CD14-positive monocyte (primary cell): Measurements from ENCODE around the gene SRRD. TPM values are rescaled to one million over a fixed set of nuclear protein-coding genes. Genes with fewer than 3 reads are reported as not detected.
A peak's percentile ranks its signal among the peaks of the same experiment; 100 is the strongest.

Experiments
- DNase-seq, 3 donors: peaks; one replicate each; pipeline ENCODE4 v3.0.0-alpha.2; 2011 to 2022
- H2AFZ ChIP-seq: 2 replicates; pipeline ENCODE4 v1.6.0; 2012; ENCODE audit warnings: mild to moderate bottlenecking, low read depth, low read length, inconsistent platforms; ENCODE audit not compliant: insufficient read depth, poor library complexity, severe bottlenecking
- H3K27ac ChIP-seq, 2 donors: 1 replicate in 1 of 2; 2 replicates in 1 of 2; pipeline ENCODE4 v1.5.1; 2012 to 2013; ENCODE audit warnings: low read length in 2 of 2, control low read depth in 1 of 2, inconsistent platforms in 1 of 2, low read depth in 1 of 2, mild to moderate bottlenecking in 1 of 2
- H3K27me3 ChIP-seq, 2 donors: one replicate each; pipeline versions ENCODE4 v1.6.0 to v1.6.1; 2011 to 2013; ENCODE audit warnings: low read length in 2 of 2; ENCODE audit not compliant: control insufficient read depth in 2 of 2, insufficient read depth in 2 of 2
- H3K36me3 ChIP-seq, 2 donors: replicated peaks in 1 of 2; 1 replicate in 1 of 2; 2 replicates in 1 of 2; pipeline versions ENCODE4 v1.5.1 to v1.6.1; 2012 to 2013; ENCODE audit warnings: low read length in 2 of 2, control low read depth in 1 of 2, inconsistent platforms in 1 of 2, mild to moderate bottlenecking in 1 of 2; ENCODE audit not compliant: insufficient read depth in 2 of 2, control insufficient read depth in 1 of 2
- H3K4me1 ChIP-seq, 2 donors: 1 replicate in 1 of 2; 2 replicates in 1 of 2; pipeline versions ENCODE4 v1.5.1 to v1.6.1; 2012 to 2013; ENCODE audit warnings: low read length in 2 of 2, control low read depth in 1 of 2, inconsistent platforms in 1 of 2, mild to moderate bottlenecking in 1 of 2, moderate library complexity in 1 of 2; ENCODE audit not compliant: insufficient read depth in 2 of 2, control insufficient read depth in 1 of 2
- H3K4me2 ChIP-seq: replicated peaks from 2 replicates; pipeline ENCODE3; 2012; ENCODE audit warnings: low read length, moderate library complexity, mild to moderate bottlenecking; ENCODE audit not compliant: poor library complexity, severe bottlenecking; ENCODE audit errors: extremely low read depth
- H3K4me3 ChIP-seq, 3 experiments: fragments of 200-600 bp in 1 of 3; sonication (generic) in 1 of 3; replicated peaks in 1 of 3; 1 replicate in 2 of 3; 2 replicates in 1 of 3; pipeline ENCODE4 v1.5.1; 2011 to 2013; ENCODE audit warnings: low read length in 3 of 3, mild to moderate bottlenecking in 3 of 3, control low read depth in 2 of 3, low read depth in 2 of 3, inconsistent platforms in 1 of 3, moderate library complexity in 1 of 3
- H3K79me2 ChIP-seq: 2 replicates; pipeline ENCODE4 v1.6.0; 2012; ENCODE audit warnings: mild to moderate bottlenecking, control low read depth, inconsistent platforms, low read length, moderate library complexity; ENCODE audit not compliant: insufficient read depth
- H3K9ac ChIP-seq: 2 replicates; pipeline ENCODE4 v1.6.0; 2017; ENCODE audit warnings: low read length, mild to moderate bottlenecking; ENCODE audit not compliant: insufficient read depth, poor library complexity, severe bottlenecking
- H3K9me3 ChIP-seq, 2 donors: replicated peaks in 1 of 2; 1 replicate in 1 of 2; 2 replicates in 1 of 2; pipeline versions ENCODE4 v1.5.1 to v1.6.1; 2012 to 2013; ENCODE audit warnings: low read length in 2 of 2, control low read depth in 1 of 2; ENCODE audit not compliant: control insufficient read depth in 1 of 2, insufficient read depth in 1 of 2
- H4K20me1 ChIP-seq: 2 replicates; pipeline ENCODE4 v1.6.0; 2012; ENCODE audit warnings: mild to moderate bottlenecking, low read length, control low read depth, moderate library complexity; ENCODE audit not compliant: insufficient read depth
- H3K27ac Mint-ChIP-seq, 7 donors: one replicate each; pipeline ENCODE4 v1.8.0; 2020; ENCODE audit warnings: mild to moderate bottlenecking in 7 of 7, mixed read lengths in 7 of 7, moderate library complexity in 6 of 7, inconsistent platforms in 2 of 7
- H3K27me3 Mint-ChIP-seq, 3 donors: one replicate each; pipeline ENCODE4 v1.8.0; 2021 to 2022; ENCODE audit warnings: low read depth in 3 of 3, mild to moderate bottlenecking in 3 of 3, mixed read lengths in 3 of 3, moderate library complexity in 3 of 3, inconsistent platforms in 1 of 3
- H3K36me3 Mint-ChIP-seq, 2 donors: one replicate each; pipeline ENCODE4 v1.8.0; 2020; ENCODE audit warnings: mixed read lengths in 2 of 2, inconsistent platforms in 1 of 2, mild to moderate bottlenecking in 1 of 2
- H3K4me1 Mint-ChIP-seq: one replicate; pipeline ENCODE4 v1.8.0; 2020; ENCODE audit warnings: mild to moderate bottlenecking, mixed read lengths
- H3K4me3 Mint-ChIP-seq, 2 donors: one replicate each; pipeline ENCODE4 v1.8.0; 2020; ENCODE audit warnings: mild to moderate bottlenecking in 2 of 2, mixed read lengths in 2 of 2, moderate library complexity in 1 of 2
- H3K9me3 Mint-ChIP-seq, 7 donors: one replicate each; pipeline ENCODE4 v1.8.0; 2020 to 2022; ENCODE audit warnings: mixed read lengths in 7 of 7, mild to moderate bottlenecking in 6 of 7, moderate library complexity in 6 of 7, inconsistent platforms in 2 of 7
- WGBS: methylation state at CpG from one replicate; pipeline ENCODE4 v1.1.5; 2013; ENCODE audit warnings: missing lambda C conversion rate; ENCODE audit not compliant: insufficient coverage; 5-methylcytosine and 5-hydroxymethylcytosine counted together
- intact Hi-C, 2 donors: fragments of 100-400 bp; cut with micrococcal nuclease; formaldehyde crosslinking; loops; one replicate each; pipeline versions ENCODE4 v1.15.0 to v1.15.1; 2023
- polyA plus RNA-seq, 3 donors: library from polyadenylated mRNA; depleted of rRNA in 1 of 3; unstranded in 2 of 3; stranded (reverse) in 1 of 3; fragments of 300-500 nt in 2 of 3; fragments of >200 nt in 1 of 3; fragmentation: Illumina TruSeq in 2 of 3; gene quantifications; 1 replicate in 2 of 3; 2 replicates in 1 of 3; pipeline ENCODE4 v1.2.3, GENCODE V29; 2012 to 2021
- TF ChIP-seq, protein P1 (sequence below): fragments of 200-600 bp; IDR thresholded peaks from one replicate; pipeline ENCODE4 v1.8.0; 2022; ENCODE audit warnings: antibody characterized with exemption, mild to moderate bottlenecking

SRRD gene
- polyA plus RNA-seq, 3 donors: 3.7 to 15.0 (median 10.0) TPM

DNA sequence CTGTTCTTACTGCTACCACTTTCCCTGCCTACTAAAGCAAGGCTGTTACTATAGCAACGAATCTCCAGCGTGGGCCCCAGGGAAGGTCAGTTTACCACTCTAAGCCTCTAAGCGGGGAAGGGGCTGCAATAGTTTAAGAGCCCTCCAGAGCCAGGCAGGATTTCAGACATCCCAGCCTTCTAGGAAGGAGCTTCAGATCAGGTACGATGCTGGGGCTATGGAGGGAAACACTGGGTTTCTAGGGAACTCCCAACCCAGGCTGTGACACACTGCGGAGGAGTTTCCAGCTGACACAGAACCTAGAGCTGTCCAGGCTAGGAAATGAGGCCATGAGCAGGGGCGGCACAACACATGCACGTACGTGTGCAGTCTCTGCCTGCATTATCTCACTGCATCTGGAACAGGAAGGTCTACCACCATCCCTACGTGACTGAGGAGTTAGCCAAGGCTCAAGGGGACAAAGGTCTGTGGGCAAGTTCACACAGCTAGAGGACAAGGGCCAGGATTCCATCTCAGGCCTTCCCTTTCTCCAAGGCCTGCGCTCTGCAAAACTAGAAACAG, 20.5 kb upstream of the SRRD start:
- intact Hi-C loops: loop anchor here in 1 of 2 donors (2.0 kb wide), 1 partner anchor 64 kb away; no protein-coding TSS in a partner anchor
- 91% methylated on average over 10 of the region's 10 CpGs for WGBS
- Histone ChIP-seq H3K79me2 (no peaks in the 10 kb centered on the region), H3K27me3 (no peaks in the 10 kb centered on the region), H3K4me3 (no peak overlapping the region), H4K20me1 (no peaks in the 10 kb centered on the region), H3K36me3 (peaks cover 62 to 91% of the 10 kb centered on the region in 2 donors), H3K4me1 (no peaks in the 10 kb centered on the region), H3K9ac (no peak overlapping the region), H3K4me2 (no peak overlapping the region), H3K27ac (peak overlapping the region in 1 of 2 donors; percentile 6), H2AFZ (no peak overlapping the region), H3K9me3 (no peaks in the 10 kb centered on the region)
- Mint-ChIP-seq H3K9me3 (no peaks in the 10 kb centered on the region), H3K4me1 (peaks cover 7% of the 10 kb centered on the region), H3K4me3 (no peak overlapping the region), H3K36me3 (peaks cover 64 to 76% of the 10 kb centered on the region in 2 donors), H3K27ac (no peak overlapping the region), H3K27me3 (peaks cover 0 to 3% (median 0%) of the 10 kb centered on the region in 3 donors)
- TF ChIP-seq, protein P1, sequence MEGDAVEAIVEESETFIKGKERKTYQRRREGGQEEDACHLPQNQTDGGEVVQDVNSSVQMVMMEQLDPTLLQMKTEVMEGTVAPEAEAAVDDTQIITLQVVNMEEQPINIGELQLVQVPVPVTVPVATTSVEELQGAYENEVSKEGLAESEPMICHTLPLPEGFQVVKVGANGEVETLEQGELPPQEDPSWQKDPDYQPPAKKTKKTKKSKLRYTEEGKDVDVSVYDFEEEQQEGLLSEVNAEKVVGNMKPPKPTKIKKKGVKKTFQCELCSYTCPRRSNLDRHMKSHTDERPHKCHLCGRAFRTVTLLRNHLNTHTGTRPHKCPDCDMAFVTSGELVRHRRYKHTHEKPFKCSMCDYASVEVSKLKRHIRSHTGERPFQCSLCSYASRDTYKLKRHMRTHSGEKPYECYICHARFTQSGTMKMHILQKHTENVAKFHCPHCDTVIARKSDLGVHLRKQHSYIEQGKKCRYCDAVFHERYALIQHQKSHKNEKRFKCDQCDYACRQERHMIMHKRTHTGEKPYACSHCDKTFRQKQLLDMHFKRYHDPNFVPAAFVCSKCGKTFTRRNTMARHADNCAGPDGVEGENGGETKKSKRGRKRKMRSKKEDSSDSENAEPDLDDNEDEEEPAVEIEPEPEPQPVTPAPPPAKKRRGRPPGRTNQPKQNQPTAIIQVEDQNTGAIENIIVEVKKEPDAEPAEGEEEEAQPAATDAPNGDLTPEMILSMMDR: no peak
- DNase-seq: no peak

DNA sequence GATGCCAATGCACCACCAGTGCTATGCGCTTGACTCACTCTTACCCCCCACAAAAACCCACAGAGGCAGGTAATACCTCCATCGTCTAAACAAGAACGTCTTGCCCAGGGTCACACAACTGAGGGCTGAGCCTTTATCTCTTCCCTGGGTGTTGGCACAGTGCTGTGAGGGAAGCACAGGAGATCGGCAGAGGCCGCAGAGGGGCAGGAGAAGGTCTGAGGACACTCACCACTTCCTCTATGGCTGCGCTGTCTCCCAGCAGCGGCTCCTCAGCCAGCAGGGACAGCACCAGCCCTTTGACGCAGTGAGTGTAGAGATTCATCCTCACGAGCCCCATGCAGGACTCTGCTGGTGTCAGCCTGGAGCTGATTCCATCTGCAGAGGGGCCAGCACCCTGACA, 20.0 kb upstream of the SRRD start:
- Histone ChIP-seq H3K27ac (no peak overlapping the region), H3K9me3 (no peaks in the 10 kb centered on the region), H3K79me2 (no peaks in the 10 kb centered on the region), H3K4me2 (no peak overlapping the region), H4K20me1 (no peaks in the 10 kb centered on the region), H3K4me1 (no peaks in the 10 kb centered on the region), H3K9ac (no peak overlapping the region), H3K4me3 (no peak overlapping the region), H3K36me3 (peaks cover 65 to 91% of the 10 kb centered on the region in 2 donors), H3K27me3 (no peaks in the 10 kb centered on the region), H2AFZ (no peak overlapping the region)
- intact Hi-C loops: loop anchor here in 1 of 2 donors (2.0 kb wide), 1 partner anchor 65 kb away; no protein-coding TSS in a partner anchor
- Mint-ChIP-seq H3K4me1 (peaks cover 7% of the 10 kb centered on the region), H3K4me3 (no peak overlapping the region), H3K27me3 (peaks cover 0 to 3% (median 0%) of the 10 kb centered on the region in 3 donors), H3K36me3 (peaks cover 66 to 76% of the 10 kb centered on the region in 2 donors), H3K9me3 (no peaks in the 10 kb centered on the region), H3K27ac (no peak overlapping the region)
- TF ChIP-seq, protein P1: no peak
- no peak for DNase-seq
- WGBS: 56% methylated on average over 7 of the region's 9 CpGs
